ENCODE results near the gene NDUFS1.

GRCh38 chr2:206112108-206112507 is 47.1 kb downstream of the NDUFS1 start:
- TF ChIP-seq CTCF (IDR thresholded peaks at IDR 0.05), result no peak
- no peak for TF ChIP-seq POLR2A (IDR thresholded peaks at IDR 0.05)
